B cell (primary cell): ENCODE measurements around the gene F8. TPM values are rescaled to one million over a fixed set of nuclear protein-coding genes. Genes with fewer than 3 reads are reported as not detected.

Experiments used
- ATAC-seq: fragments of 200-7000 bp; cut with Tn5 transposase; one replicate; pipeline ENCODE4 v1.10.0; 2021; ENCODE audit warnings: low read depth, mild to moderate bottlenecking, moderate number of reproducible peaks, moderate library complexity
- CTCF ChIA-PET: fragments of 350-600 bp; sonication (Branson Sonifier 250); formaldehyde crosslinking; loops from one replicate; lab custom pipeline; 2021; ENCODE audit warnings: antibody characterized with exemption, inconsistent platforms; lab: Charles Lee
- POLR2A ChIA-PET: fragments of 350-600 bp; sonication (Branson Sonifier 250); formaldehyde crosslinking; loops from one replicate; lab custom pipeline; 2021; ENCODE audit warnings: antibody characterized with exemption; lab: Charles Lee
- DNase-seq: peaks from one replicate; pipeline ENCODE4 v3.0.0; 2013
- H2AFZ ChIP-seq: 2 replicates; pipeline ENCODE4 v1.6.1; 2012; ENCODE audit warnings: mild to moderate bottlenecking, low read depth, low read length; ENCODE audit not compliant: insufficient read depth, poor library complexity, severe bottlenecking
- H3K27ac ChIP-seq, 2 donors: 1 replicate in 1 of 2; 2 replicates in 1 of 2; pipeline ENCODE4 v1.5.1; 2012 to 2013; ENCODE audit warnings: low read length in 2 of 2, mild to moderate bottlenecking in 2 of 2, moderate library complexity in 1 of 2
- H3K27me3 ChIP-seq, 4 experiments: fragments of 200-600 bp in 1 of 4; sonication (generic) in 1 of 4; replicated peaks in 1 of 4; 1 replicate in 2 of 4; 2 replicates in 2 of 4; pipeline versions ENCODE4 v1.6.1 to v1.7.0; 2013 to 2016; ENCODE audit warnings: low read length in 3 of 4, mild to moderate bottlenecking in 2 of 4, mixed read lengths in 1 of 4, moderate library complexity in 1 of 4; ENCODE audit not compliant: insufficient read depth in 4 of 4, control insufficient read depth in 3 of 4; ENCODE audit errors: control extremely low read depth in 1 of 4
- H3K36me3 ChIP-seq, 2 experiments: replicated peaks in 1 of 2; 1 replicate in 1 of 2; 2 replicates in 1 of 2; pipeline versions ENCODE4 v1.6.1 to v1.7.1; 2013; ENCODE audit warnings: low read length in 1 of 2; ENCODE audit not compliant: insufficient read depth in 2 of 2, control insufficient read depth in 1 of 2; ENCODE audit errors: control extremely low read depth in 1 of 2, extremely low read depth in 1 of 2
- H3K4me1 ChIP-seq, 2 donors: fragments of 200-600 bp in 1 of 2; sonication (generic) in 1 of 2; 1 replicate in 1 of 2; 2 replicates in 1 of 2; pipeline versions ENCODE4 v1.5.1 to v1.6.1; 2013 to 2017; ENCODE audit warnings: low read length in 2 of 2; ENCODE audit not compliant: control insufficient read depth in 2 of 2, insufficient read depth in 2 of 2
- H3K4me2 ChIP-seq: replicated peaks from 2 replicates; pipeline ENCODE3; 2012; ENCODE audit warnings: mild to moderate bottlenecking, low read depth, low read length; ENCODE audit not compliant: poor library complexity, severe bottlenecking
- H3K4me3 ChIP-seq, 5 experiments: fragments of 200-600 bp in 1 of 5; sonication (generic) in 1 of 5; 1 replicate in 3 of 5; 2 replicates in 2 of 5; pipeline versions ENCODE4 v1.5.1 to v1.7.0; 2011 to 2016; ENCODE audit warnings: low read length in 4 of 5, mild to moderate bottlenecking in 4 of 5, low read depth in 2 of 5, control low read depth in 1 of 5, moderate library complexity in 1 of 5; ENCODE audit not compliant: insufficient read depth in 1 of 5; ENCODE audit errors: control extremely low read depth in 1 of 5, extremely low read depth in 1 of 5
- H3K79me2 ChIP-seq: fragments of 200-600 bp; sonication (generic); one replicate; pipeline ENCODE4 v1.6.0; 2016; ENCODE audit warnings: low read length; ENCODE audit not compliant: control insufficient read depth, insufficient read depth
- H3K9ac ChIP-seq: fragments of 200-600 bp; sonication (generic); 2 replicates; pipeline ENCODE4 v1.6.1; 2017; ENCODE audit warnings: mild to moderate bottlenecking, low read length, moderate library complexity
- H3K9me3 ChIP-seq, 3 donors: one replicate each; pipeline versions ENCODE4 v1.6.1 to v1.7.1; 2013; ENCODE audit warnings: low read length in 2 of 3; ENCODE audit not compliant: control insufficient read depth in 2 of 3, insufficient read depth in 1 of 3; ENCODE audit errors: control extremely low read depth in 1 of 3
- H4K20me1 ChIP-seq: 2 replicates; pipeline ENCODE4 v1.6.0; 2012; ENCODE audit warnings: mild to moderate bottlenecking, low read length; ENCODE audit not compliant: insufficient read depth, control insufficient read depth, poor library complexity, severe bottlenecking
- H3K27ac Mint-ChIP-seq: one replicate; pipeline ENCODE4 v1.8.0; 2021; ENCODE audit warnings: mixed read lengths
- H3K27me3 Mint-ChIP-seq: one replicate; pipeline ENCODE4 v1.8.0; 2021; ENCODE audit warnings: mixed read lengths
- H3K4me1 Mint-ChIP-seq: one replicate; pipeline ENCODE4 v1.8.0; 2021; ENCODE audit warnings: mixed read lengths
- H3K4me3 Mint-ChIP-seq: one replicate; pipeline ENCODE4 v1.8.0; 2021; ENCODE audit warnings: mixed read lengths
- H3K9me3 Mint-ChIP-seq: one replicate; pipeline ENCODE4 v1.8.0; 2022; ENCODE audit warnings: mixed read lengths; ENCODE audit not compliant: insufficient read depth
- EZH2 ChIP-seq: IDR thresholded peaks from 2 replicates; pipeline ENCODE4 v1.6.1; 2012; ENCODE audit warnings: borderline replicate concordance, low read depth, mild to moderate bottlenecking, moderate library complexity, low read length; ENCODE audit not compliant: insufficient read depth, poor library complexity, severe bottlenecking
- WGBS: methylation state at CpG from one replicate; pipeline ENCODE4 v1.1.5; 2013; ENCODE audit warnings: missing lambda C conversion rate; ENCODE audit not compliant: insufficient coverage; 5-methylcytosine and 5-hydroxymethylcytosine counted together
- intact Hi-C: fragments of 100-400 bp; cut with micrococcal nuclease; formaldehyde crosslinking; loops from one replicate; pipeline ENCODE4 v1.10.0; 2022
- polyA plus RNA-seq: library from polyadenylated mRNA; depleted of rRNA; stranded (reverse); fragments of >200 nt; gene quantifications from 2 replicates; pipeline ENCODE4 v1.2.3, GENCODE V29; 2012
- total RNA-seq, 2 donors: library from RNA; stranded (reverse); fragments of 120-200 nt in 1 of 2; gene quantifications; 1 replicate in 1 of 2; 2 replicates in 1 of 2; pipeline versions ENCODE4 v1.2.3 to v1.2.4, GENCODE V29; 2013 to 2022
- TF ChIP-seq, protein P1 (sequence below): fragments of 200-600 bp; IDR thresholded peaks from one replicate; pipeline ENCODE4 v1.8.0; 2022; ENCODE audit warnings: antibody characterized with exemption, mild to moderate bottlenecking

F8 gene
- total and polyA plus RNA-seq, 2 donors (not counting 1 experiment from before 2014, with no cell fraction given), result 0.86 to 1.4 TPM

- no peak for DNase-seq
- Histone ChIP-seq H2AFZ (no peak overlapping the region), H3K79me2 (no peaks in the 10 kb centered on the region), H3K4me1 (no peaks in the 10 kb centered on the region), H3K36me3 (no peaks in the 10 kb centered on the region), H3K9me3 (no peaks in the 10 kb centered on the region), H3K9ac (no peak overlapping the region), H3K4me2 (no peak overlapping the region), H4K20me1 (no peaks in the 10 kb centered on the region), H3K27me3 (no peaks in the 10 kb centered on the region), H3K4me3 (no peak overlapping the region), H3K27ac (no peak overlapping the region)
- no peak for TF ChIP-seq EZH2
- TF ChIP-seq, protein P1, sequence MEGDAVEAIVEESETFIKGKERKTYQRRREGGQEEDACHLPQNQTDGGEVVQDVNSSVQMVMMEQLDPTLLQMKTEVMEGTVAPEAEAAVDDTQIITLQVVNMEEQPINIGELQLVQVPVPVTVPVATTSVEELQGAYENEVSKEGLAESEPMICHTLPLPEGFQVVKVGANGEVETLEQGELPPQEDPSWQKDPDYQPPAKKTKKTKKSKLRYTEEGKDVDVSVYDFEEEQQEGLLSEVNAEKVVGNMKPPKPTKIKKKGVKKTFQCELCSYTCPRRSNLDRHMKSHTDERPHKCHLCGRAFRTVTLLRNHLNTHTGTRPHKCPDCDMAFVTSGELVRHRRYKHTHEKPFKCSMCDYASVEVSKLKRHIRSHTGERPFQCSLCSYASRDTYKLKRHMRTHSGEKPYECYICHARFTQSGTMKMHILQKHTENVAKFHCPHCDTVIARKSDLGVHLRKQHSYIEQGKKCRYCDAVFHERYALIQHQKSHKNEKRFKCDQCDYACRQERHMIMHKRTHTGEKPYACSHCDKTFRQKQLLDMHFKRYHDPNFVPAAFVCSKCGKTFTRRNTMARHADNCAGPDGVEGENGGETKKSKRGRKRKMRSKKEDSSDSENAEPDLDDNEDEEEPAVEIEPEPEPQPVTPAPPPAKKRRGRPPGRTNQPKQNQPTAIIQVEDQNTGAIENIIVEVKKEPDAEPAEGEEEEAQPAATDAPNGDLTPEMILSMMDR, result no peak
- CTCF ChIA-PET, result interaction anchor here (2.5 kb wide), 1 partner anchor 66 kb away, joined by 5 read pairs; no protein-coding TSS in a partner anchor
- Mint-ChIP-seq H3K27ac (no peak overlapping the region), H3K4me3 (no peak overlapping the region), H3K4me1 (no peaks in the 10 kb centered on the region), H3K9me3 (no peaks in the 10 kb centered on the region), H3K27me3 (no peaks in the 10 kb centered on the region)
- POLR2A ChIA-PET, result no interaction called here
- intact Hi-C loops, result no loop called here
- WGBS, result no CpG with 5 or more reads among the region's 3 CpGs
- ATAC-seq, result no peak
Measured at GRCh38 chrX:154991039-154991438, 31.5 kb downstream of the F8 start.

- Mint-ChIP-seq H3K9me3 (no peaks in the 10 kb centered on the region), H3K4me1 (no peaks in the 10 kb centered on the region), H3K27me3 (no peaks in the 10 kb centered on the region), H3K27ac (no peak overlapping the region), H3K4me3 (no peak overlapping the region)
- H3K9me3 ChIP-seq, result no peaks in the 10 kb centered on the region
- POLR2A ChIA-PET, result no interaction called here
- no peaks in the 10 kb centered on the region for H3K79me2 ChIP-seq
- H3K4me3 ChIP-seq, result no peak overlapping the region
- no peaks in the 10 kb centered on the region for H3K36me3 ChIP-seq
- no peak overlapping the region for H3K4me2 ChIP-seq
- no peak overlapping the region for H2AFZ ChIP-seq
- H3K4me1 ChIP-seq, result no peaks in the 10 kb centered on the region
- no peak overlapping the region for H3K9ac ChIP-seq
- H3K27me3 ChIP-seq, result no peaks in the 10 kb centered on the region
- TF ChIP-seq, protein P1, result no peak
- TF ChIP-seq EZH2, result no peak
- H4K20me1 ChIP-seq, result no peaks in the 10 kb centered on the region
- ATAC-seq, result no peak
- no peak overlapping the region for H3K27ac ChIP-seq
- CTCF ChIA-PET, result interaction anchor here (2.5 kb wide), 1 partner anchor 66 kb away, joined by 5 read pairs; no protein-coding TSS in a partner anchor
- intact Hi-C loops, result no loop called here
- no peak for DNase-seq
- no CpG with 5 or more reads among the region's 3 CpGs for WGBS
Measured at GRCh38 chrX:154990496-154990895, 32.0 kb downstream of the F8 start.
